SKM-1 (cell line): Measurements from ENCODE around the gene CLCNKA.
"Not testable (repeated sequence)": the region's sequence is repeated elsewhere in the genome, so short reads cannot be mapped to it uniquely, and the experiment has no call there.

ENCODE experiments used
- DNase-seq: peaks from one replicate; lab custom pipeline; 2025; ENCODE audit not compliant: unreplicated experiment; lab: John Stamatoyannopoulos, UW

The CLCNKA gene

GRCh38 chr1:16017461-16018303 lies 4.2 kb upstream of the CLCNKA start, which contains the start of gene HSPB7:
TSS of gene HSPB7 (minus strand) at chr1:16018043. CDS start at chr1:16017963, 80 bp downstream.
- no peak for DNase-seq

DNA sequence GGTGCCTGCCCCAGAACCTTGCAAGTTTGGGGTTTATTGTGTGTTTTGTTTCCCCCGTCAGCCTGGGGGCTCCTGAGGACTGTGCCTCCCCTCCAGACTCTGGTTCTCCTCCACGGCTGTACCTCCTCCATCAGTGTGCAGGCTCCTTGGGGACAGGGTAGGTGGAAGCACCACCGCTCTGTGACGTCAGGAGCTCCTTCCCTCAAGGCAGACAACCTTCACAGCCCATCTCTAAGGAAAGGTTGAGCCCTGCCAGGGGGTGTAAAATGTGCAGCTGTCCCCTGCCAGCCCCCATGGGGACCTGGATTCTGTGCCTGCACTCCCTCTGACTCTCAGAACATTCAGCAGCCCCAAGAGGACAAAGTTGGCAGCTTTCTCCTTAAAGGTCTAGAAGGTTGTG lies 3.5 kb upstream of the CLCNKA start:
- no peak for DNase-seq

DNA sequence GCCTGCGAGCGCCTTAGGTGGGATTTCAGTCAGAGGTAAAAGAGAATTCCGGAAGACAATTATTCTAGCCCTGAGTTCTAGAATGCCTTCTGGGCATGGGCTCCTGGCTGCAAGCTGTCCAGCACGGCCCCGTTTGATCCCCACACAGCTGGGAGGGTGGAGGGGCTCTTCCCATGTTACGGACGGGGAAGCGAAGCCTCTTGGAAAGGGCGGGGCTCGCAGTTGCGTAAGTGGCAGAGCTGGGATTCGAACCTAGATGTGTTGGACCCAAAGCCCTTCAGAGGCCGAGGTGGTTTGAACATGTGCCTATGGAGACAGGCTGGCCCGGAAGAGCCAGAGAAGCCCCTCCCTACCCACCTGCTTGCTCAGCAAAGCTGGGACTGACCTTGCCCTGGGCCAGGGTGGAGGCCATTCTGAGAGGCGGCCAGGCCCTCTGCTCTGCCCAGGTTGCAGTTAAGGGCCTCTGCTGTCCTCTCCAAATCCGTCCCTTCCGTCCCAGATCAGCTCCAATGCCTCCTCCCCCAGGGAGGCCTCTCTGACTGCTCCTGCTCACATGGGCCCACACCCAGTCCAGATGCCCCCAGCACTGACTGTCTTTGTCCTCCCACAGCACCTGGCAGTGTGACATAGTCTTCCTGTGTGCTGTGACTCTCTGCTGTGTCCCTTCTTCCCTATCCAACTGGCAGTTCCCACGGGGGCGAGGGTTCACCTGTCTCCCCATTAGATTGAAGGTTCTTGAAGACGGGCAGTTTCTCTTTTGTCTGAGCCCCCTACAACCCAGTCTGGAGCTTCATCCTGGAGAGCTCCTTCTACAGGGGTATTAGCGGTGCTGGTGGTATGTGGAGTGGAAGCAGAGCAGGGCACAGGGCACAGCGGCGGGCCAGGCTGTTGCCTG lies 2.8 kb upstream of the CLCNKA start:
- no peak for DNase-seq

- no peak for DNase-seq
Observed at GRCh38 chr1:16019644-16020277, 2.1 kb upstream of the CLCNKA start.

DNA sequence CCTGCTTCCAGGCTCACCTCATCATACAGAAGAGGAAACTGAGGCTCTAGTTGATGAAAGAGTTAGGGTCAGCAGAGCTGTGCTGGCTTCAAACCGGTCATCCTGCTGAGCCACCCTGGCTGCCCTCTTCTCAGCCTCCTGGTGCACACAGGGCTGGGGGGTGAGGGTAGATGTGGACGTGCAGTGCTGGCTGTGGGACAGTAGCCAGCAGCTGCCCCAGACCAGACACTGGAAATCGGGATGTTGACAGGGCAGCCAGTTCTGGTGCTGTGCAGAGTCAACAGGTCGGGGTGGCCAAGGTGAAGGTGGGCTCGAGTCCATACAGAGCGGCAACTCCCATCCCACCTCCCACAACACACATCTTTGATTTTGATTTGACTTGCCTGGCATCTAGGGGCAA lies 1.5 kb upstream of the CLCNKA start:
- no peak for DNase-seq

DNA sequence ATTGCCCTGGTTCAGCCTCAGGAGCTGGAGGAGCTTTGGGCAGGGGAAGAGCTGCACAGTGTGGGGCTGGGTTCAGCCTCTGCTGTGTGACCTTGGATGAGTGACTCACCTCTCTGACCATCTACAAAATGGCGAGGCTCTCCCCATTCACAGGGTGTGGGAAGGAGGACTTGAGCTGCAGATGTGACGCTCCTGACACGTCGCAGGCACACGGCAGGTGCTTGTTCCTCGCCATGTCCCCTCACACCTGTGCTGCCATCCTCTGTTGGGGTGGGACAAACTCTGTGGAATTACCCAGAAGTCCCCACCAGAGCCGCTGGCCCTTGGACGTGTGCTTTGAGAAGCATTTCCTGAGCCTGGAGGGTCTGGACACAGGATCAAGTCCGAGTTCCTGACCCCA lies 958 bp upstream of the CLCNKA start:
- not testable (repeated sequence) for DNase-seq

DNA sequence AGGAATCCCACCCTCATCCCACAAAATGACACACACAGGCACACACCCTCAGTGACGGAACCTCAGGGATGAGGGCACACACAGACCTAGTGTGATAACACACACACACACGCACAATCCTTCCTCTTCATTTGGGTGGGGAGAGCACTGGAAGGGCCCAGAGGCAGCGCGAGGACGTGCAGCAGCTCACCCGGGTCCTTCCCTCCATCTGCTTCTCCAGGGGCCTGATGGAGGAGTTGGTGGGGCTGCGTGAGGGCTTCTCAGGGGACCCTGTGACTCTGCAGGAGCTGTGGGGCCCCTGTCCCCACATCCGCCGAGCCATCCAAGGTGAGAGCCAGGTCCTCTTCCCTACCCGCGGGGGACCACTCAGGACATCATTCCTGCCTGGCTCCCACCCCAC lies 557 bp downstream of the CLCNKA start:
- DNase-seq, result no peak

GRCh38 chr1:16023050-16023653 lies 1.3 kb downstream of the CLCNKA start:
- no peak for DNase-seq

DNA sequence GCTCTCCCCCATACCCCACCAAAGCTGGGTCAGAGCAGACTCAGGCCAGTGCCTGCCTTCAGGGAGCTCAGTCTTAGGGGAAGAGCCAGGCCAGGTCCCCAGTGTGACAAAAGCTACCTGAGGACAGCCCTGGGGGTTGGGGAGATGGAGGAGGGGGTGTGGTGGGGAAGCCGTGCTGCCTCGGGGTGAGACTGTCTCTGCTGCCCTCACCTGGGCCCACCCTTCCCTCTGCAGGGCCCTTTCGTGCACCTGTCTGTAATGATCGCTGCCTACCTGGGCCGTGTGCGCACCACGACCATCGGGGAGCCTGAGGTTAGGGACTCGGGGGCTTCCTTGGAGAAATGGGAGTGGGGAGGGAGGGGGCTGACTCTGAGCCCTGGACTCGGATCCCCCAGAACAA lies 4.5 kb downstream of the CLCNKA start:
- not testable (repeated sequence) for DNase-seq

- no peak for DNase-seq
Observed at GRCh38 chr1:16026723-16027484, 5.1 kb downstream of the CLCNKA start.

DNA sequence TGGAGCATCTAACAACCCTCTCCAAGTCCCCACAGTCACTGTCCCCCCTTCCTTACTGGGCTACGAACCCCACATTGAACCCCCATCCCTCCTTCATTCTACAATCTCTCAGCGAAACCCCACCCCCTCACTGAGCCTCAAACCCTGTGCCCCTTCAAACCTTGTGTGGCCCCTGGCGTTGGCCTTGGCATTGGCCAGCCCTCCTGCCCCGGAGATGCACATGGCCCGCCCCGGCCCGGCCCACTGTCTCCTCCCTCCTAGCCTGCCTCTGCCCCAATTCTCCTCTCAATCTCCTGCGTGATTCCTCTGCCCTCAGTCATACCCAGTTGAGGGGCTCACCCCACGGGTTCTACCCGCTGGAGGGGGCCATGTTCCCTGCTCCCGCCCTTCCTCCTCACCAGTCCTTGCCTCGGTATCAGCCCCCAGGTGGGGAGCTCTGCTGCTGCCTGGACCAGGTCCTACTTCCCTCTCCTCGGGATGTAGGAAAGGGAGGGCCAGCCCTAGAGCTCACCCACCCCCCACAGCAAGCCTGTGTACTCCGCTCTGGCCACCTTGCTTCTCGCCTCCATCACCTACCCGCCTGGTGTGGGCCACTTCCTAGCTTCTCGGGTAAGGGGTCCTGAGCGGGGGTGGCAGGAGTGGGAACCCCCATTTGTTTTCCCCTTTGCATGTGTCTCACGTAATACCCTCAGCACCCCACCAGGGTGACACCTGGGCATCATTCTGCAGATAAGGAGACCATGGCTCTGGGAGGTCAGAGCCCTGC lies 6.6 kb downstream of the CLCNKA start:
- DNase-seq, result no peak

DNA sequence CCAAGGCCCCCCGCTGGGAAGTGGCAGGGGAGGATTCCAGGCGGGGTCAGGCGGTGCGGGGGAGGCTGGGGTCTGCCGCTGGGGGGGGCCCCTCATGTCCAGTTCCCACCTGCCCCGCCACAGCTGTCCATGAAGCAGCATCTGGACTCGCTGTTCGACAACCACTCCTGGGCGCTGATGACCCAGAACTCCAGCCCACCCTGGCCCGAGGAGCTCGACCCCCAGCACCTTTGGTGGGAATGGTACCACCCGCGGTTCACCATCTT lies 7.1 kb downstream of the CLCNKA start:
- not testable (repeated sequence) for DNase-seq

DNA sequence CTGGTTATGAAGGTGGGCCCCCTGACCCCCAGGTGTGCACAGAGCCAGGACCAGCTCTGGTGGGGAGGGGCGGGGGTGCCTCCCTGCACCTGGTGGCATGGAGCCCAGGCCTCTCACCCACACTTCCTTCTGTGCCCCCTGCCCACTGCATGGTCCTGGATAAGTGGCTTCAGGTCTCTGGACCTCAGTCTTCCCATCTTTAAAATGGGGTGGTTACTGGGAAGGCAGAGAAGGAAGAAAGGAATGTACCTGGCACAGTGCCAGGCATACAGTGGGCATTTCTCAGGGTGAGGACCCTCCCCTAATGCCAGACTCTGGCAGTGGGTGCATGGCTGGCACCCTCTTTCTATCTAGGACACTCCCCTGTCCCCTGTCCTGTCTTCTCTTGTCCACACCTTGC lies 7.5 kb downstream of the CLCNKA start:
- no peak for DNase-seq

GRCh38 chr1:16031551-16031950 lies 9.7 kb downstream of the CLCNKA start:
- no peak for DNase-seq

DNA sequence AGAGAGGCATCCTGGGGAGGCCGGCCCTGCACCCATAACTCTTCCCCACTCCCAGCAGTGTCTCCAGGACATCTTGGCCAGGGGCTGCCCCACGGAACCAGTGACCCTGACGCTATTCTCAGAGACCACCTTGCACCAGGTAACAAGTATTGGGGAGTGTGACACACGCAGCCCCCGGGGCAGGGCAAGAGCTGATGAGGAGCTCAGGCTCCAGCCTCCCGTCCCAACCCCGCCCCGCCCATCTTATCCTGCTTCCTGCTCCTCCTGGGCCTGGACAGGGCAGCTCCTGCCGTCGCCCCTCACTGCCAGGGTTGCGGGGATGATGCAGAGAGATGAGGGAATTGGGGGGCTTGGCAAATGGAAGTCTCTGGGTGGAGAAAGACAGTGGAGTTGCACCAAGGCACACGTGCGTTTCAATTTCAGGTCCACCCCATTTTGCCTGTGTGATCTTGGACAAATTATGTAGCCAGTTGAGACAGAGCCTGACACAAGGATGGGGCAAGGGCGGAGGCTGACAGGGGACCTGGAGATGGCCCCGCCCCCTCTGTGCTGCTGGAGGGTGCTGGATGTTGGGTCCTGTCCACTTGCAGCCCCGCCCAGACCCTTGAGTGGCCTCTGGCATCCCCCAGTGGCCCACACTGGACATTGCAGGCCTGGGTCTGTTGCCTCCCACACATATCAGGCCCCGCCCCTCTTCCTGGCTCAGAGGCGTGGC lies 10.7 kb downstream of the CLCNKA start:
- peak; percentile 59 for DNase-seq

- not testable (repeated sequence) for DNase-seq
Observed at GRCh38 chr1:16033103-16033632, 11.3 kb downstream of the CLCNKA start.

- DNase-seq, result not testable (repeated sequence)
Observed at GRCh38 chr1:16036461-16036860, 14.6 kb downstream of the CLCNKA start.

- DNase-seq, result no peak
Observed at GRCh38 chr1:16038620-16038912, 16.7 kb downstream of the CLCNKA start.

DNA sequence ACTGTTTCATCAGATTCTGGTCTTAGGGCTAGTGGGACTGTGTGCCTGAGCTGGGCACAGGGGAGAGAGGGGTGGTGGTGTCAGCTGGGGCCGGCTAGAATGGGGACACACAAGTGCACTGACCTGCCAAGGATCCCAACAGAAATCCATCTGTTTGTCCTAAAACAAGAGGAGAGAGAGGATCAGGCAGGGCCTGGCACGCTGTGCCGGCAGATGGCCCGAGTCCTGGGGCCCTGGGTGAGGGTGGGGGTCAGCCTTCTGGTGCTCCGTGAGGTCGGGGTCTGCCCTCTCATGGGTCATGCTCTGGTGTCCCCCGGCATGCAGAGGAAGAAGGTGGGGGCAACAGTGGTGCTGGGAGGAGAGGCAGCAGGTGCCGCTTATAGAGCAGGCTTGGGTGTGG lies 18.0 kb downstream of the CLCNKA start:
- not testable (repeated sequence) for DNase-seq
